Bladder microvascular endothelial cell (primary cell): ENCODE measurements around the gene TEX51. TPM values are rescaled to one million over a fixed set of nuclear protein-coding genes. Genes with fewer than 3 reads are reported as not detected.

ENCODE experiments used
- total RNA-seq: library from RNA; depleted of rRNA; stranded (reverse); fragments of >200 nt; gene quantifications from 2 replicates; pipeline ENCODE4 v1.2.3, GENCODE V29; 2014

Gene TEX51
- not detected in 2 replicates for total RNA-seq

DNA sequence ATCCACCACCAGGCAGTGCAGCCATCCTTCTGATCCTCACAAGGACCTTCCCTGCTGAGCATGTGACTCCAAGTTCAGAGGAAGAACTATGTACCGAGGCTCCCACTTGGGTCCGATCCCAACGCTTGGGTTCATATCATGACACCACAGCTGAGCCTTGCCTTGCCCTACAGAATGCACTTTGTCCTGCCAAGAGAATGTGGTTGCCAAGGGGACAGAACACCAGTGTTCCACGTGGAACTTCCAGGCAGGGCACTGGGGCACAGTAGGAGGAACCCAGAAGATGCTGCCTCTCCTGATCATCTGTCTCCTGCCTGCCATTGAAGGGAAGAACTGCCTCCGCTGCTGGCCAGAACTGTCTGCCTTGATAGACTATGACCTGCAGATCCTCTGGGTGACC lies at the start of gene TEX51:
TEX51 (plus strand) TSS at position 255 of the 400 bp plus-strand sequence; CDS start at position 284, 29 bp downstream.

Other genes with a start within 250 kb of the TEX51 start
- gene GYPC, start 242.7 kb upstream of the TEX51 start, total RNA-seq, result 71.7 and 275 TPM in 2 replicates
- gene BIN1, start 208.3 kb downstream of the TEX51 start, total RNA-seq, result 31.0 and 39.0 TPM in 2 replicates